ENCODE data around the gene MSANTD1.

MSANTD1 gene

DNA sequence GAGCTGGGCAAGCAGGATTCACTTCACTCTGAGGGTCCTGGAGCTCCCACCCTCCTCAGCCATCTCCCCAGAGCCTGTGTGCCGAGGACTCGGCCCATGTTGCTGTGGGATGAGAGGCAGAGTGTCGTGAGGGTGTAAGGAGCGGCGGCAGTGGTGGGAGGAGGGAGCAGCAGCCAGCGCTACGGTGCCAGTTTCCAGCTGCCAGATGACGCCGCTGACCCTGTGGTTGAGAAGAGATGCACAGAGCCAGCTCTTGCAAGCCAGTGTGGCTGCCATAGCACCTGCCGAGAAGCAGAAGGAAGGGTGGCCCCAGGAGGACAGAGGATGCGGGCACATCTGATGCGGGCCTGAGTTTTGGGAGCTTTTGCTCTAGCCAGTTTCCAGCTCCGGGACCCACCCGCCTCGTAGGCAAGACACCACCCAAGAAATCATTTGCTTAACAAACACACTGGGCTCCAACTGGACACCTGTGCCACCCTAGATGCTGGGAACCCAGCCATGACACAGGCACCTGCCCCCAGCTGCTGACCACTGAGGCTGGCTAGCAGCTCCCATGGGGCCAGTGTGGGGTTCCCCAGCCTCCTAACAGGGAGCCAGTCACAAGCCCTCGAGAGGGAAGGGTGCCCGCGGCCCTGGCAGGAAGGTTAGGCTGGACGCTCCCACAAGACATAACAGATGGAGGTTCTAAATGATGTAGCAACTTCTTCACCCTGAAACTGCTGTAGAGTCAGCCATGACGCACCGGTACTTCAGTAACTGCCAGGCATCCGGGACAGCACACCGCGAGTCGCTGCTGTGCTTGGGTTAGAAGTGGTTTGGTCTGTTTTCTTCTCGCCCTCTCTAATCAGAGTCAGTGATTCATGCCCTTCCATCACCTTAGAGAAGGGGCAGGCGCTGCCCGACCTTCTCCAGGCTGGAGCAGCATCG, 8.9 kb downstream of the MSANTD1 start:
- TF ChIP-seq, protein P1, sequence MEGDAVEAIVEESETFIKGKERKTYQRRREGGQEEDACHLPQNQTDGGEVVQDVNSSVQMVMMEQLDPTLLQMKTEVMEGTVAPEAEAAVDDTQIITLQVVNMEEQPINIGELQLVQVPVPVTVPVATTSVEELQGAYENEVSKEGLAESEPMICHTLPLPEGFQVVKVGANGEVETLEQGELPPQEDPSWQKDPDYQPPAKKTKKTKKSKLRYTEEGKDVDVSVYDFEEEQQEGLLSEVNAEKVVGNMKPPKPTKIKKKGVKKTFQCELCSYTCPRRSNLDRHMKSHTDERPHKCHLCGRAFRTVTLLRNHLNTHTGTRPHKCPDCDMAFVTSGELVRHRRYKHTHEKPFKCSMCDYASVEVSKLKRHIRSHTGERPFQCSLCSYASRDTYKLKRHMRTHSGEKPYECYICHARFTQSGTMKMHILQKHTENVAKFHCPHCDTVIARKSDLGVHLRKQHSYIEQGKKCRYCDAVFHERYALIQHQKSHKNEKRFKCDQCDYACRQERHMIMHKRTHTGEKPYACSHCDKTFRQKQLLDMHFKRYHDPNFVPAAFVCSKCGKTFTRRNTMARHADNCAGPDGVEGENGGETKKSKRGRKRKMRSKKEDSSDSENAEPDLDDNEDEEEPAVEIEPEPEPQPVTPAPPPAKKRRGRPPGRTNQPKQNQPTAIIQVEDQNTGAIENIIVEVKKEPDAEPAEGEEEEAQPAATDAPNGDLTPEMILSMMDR (IDR thresholded peaks at IDR 0.05) = no peak

DNA sequence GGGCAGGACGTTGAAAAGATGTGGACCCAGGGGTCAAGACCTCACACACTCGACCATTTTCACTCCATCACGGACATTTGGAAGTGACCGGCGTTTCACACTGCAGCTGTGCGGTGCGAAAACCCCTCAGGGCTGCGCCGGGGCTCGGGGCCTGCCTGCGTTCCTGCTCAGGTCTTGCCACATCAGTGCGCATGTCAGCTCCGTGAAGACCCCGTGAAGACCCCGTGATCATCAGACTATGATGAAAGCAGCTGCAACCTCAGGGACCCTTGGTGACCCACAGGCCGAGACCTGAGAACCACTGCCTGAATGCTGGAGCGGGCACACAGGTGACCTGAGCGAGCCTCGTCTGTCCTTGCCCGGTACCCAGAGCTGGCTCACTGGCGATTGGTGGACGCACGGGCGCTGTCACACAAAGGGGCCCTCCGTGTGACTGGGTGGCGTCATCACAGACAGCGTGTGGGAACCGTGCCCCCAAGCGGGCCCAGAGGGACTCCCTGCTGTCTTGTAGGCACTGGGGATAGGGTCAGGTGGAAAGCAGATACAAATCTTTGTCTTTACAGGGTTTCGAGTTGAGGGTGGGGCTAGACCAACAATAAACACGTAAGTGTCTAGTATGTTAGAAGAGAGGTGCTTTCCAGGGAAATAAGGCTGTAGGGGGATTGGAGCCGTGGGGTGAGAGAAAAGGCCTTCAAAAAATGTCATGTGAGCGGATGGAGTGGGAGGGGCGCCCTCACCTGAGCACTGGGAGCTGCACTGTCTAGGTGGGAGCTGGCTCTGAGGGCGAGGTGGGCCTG, 12.7 kb downstream of the MSANTD1 start:
- TF ChIP-seq, protein P1 (IDR thresholded peaks at IDR 0.05) = no peak

DNA sequence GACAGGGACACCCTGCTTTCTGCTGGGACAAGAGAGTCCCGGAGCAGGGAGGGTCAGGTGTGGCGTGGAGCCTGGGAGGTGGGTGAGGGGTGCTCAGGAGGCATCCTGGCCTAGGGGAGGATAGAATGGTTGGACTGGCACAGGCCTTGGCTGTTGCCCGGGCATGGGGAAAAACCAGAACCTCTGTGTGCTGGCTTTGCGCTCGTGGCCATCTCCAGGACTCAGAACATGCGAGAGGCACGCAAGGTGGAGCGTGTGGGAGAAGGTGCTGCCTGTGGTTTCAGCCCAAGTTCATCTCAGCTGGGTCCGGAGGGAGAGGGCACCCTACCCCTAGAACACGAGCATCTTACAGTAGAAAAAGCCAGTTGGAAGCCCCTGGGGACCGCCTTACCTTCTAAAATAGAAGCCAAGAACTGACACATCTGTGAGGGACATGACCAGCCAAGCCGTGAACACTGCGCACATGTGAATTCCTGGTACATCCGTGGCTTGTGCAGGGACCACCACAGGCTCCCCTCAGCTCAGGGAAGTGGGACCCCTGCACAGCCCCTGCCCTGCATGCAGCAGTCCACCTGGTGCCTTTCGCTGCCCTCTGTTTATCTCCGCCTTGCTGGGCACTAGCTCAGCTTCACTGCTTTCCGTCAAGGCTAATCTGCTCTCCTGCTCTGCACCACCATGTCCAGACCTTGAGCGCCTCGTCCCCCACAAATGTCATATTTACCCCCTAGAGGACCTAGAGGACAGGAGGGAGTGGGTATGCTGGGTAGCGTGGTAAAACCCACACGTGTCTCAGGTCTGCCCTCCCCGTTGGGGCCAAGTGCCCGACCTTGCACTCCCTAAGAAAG, 13.5 kb downstream of the MSANTD1 start:
- TF ChIP-seq, protein P1 (IDR thresholded peaks at IDR 0.05) = no peak

DNA sequence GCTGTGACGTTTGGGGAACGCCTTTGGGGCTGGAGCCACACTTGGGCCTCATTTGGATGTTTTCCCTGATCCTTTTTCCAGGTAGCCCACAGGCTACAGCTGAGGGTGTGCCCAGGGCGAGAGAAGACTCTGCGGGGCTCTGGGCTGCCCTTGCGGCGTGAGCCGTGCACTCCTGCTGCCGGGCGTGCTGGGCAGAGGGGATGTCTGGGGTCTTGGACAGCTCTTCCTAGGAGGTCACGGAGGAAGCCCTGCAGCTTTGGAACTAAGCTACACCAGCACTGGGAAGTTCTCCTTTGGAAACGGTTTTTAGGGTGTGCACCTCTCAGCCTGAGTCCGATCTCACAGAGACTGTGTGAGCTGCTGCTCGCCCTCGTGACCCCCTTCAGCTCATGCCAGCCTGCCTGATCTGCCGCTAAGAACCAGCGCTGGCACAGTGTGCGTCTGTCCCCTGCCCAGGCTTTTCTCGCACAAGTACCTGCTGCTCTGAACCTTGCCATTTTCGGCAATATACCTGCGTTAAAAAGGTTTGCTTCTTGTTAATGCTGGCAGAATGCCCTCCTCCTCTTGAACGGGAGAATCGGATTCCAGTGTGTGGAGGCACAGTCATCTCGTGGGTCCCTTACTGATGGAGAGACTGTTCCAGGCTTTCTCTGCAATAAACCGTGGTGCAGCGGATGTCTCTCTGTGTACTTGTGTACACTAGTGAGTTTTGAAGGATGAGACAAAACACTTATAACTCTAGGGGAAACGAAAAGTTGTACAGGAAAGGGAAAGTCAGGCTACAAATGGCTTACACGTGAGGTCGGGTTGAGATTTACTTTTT, 14.3 kb downstream of the MSANTD1 start:
- TF ChIP-seq, protein P1 (IDR thresholded peaks at IDR 0.05) = no peak

DNA sequence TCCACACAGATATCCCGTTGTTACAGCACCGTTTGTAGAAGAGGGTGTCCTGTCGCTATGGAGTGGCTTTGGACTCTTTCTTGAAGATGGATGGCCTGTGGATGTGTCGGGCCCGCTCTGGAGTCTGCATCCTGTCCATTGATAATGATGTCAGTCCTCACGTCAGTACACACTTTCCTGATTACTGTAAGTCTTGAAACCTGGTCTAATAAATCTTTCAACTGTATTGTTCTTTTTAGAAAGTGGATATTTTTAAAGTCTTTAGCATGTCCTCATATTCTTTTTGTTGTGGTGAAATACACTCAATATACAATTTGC, 14.9 kb downstream of the MSANTD1 start:
- TF ChIP-seq, protein P1 (IDR thresholded peaks at IDR 0.05) = no peak

DNA sequence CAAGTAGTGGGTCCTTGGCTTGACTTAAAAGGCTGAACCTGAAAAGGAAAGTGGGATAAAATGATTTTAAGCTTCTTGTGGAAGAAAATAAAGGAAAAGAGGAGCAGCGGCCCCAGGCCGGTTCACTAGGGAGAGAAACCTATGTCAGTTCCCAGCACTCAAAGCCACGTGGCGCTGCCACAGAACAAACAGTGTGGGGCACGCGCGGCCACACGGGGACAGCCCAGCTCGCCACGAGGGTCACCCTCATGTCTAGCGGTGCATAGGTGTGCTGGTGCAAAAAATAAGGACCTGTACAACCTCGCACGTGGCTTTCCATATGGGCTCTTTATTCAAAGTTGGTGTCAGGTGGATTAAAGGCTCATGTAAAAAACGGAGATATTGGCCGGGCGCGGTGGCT, 17.1 kb downstream of the MSANTD1 start:
- TF ChIP-seq, protein P1 (IDR thresholded peaks at IDR 0.05) = no peak

Data from LNCAP (cell line).